IMR-90 (cell line): ENCODE results near the gene DCTD. TPM values are rescaled to one million over a fixed set of nuclear protein-coding genes. Genes with fewer than 3 reads are reported as not detected.

Experiments used
- ATAC-seq: fragments of 200-7000 bp; cut with Tn5 transposase; 2 replicates; pipeline ENCODE4 v1.9.1; 2020; ENCODE audit warnings: low read depth, mild to moderate bottlenecking, moderate library complexity
- BruUV-seq: library from RNA; stranded (reverse); fragments of 400-500 nt; replicated peaks from 2 replicates; lab custom pipeline; 2021; lab: Mats Ljungman, UMichigan
- CTCF ChIA-PET: fragments of 300-600 bp; formaldehyde crosslinking; extraction: SDS; loops from one replicate; lab custom pipeline; 2021; ENCODE audit warnings: antibody characterized with exemption; lab: Yijun Ruan, JAX
- POLR2A ChIA-PET: fragments of 300-600 bp; sonication (Branson Sonifier 250); formaldehyde crosslinking; loops from one replicate; lab custom pipeline; 2022; ENCODE audit warnings: antibody characterized with exemption; ENCODE audit not compliant: unreplicated experiment; lab: Charles Lee
- DNase-seq: peaks from one replicate; pipeline ENCODE4 v3.0.0; 2013
- H2AFZ ChIP-seq: replicated peaks from 2 replicates; pipeline ENCODE3; 2013; ENCODE audit warnings: low read length, mild to moderate bottlenecking; ENCODE audit not compliant: poor library complexity
- H2AK5ac ChIP-seq: 2 replicates; pipeline ENCODE4 v1.6.1; 2013; ENCODE audit warnings: low read depth, low read length, inconsistent platforms
- H2AK9ac ChIP-seq: replicated peaks from 2 replicates; pipeline ENCODE3; 2013; ENCODE audit warnings: mild to moderate bottlenecking, low read depth, low read length, moderate library complexity; ENCODE audit not compliant: poor library complexity
- H2BK120ac ChIP-seq: 2 replicates; pipeline ENCODE4 v1.6.1; 2013; ENCODE audit warnings: low read depth, low read length, inconsistent platforms
- H2BK15ac ChIP-seq: 3 replicates; pipeline ENCODE4 v1.6.1; 2013; ENCODE audit warnings: low read depth, low read length, inconsistent platforms
- H2BK20ac ChIP-seq: 2 replicates; pipeline ENCODE4 v1.6.1; 2013; ENCODE audit warnings: low read depth, mild to moderate bottlenecking, inconsistent platforms, low read length, moderate library complexity
- H2BK5ac ChIP-seq: 2 replicates; pipeline ENCODE4 v1.6.1; 2013; ENCODE audit warnings: mild to moderate bottlenecking, low read depth, low read length, inconsistent platforms; ENCODE audit not compliant: poor library complexity, severe bottlenecking
- H3K14ac ChIP-seq: replicated peaks from 2 replicates; pipeline ENCODE4 v1.6.1; 2013; ENCODE audit warnings: low read depth, low read length, inconsistent platforms
- H3K18ac ChIP-seq: 2 replicates; pipeline ENCODE4 v1.6.1; 2013; ENCODE audit warnings: low read depth, low read length, control low read depth
- H3K23ac ChIP-seq: 2 replicates; pipeline ENCODE4 v1.6.1; 2013; ENCODE audit warnings: low read depth, low read length, inconsistent platforms
- H3K27ac ChIP-seq: 2 replicates; pipeline ENCODE4 v1.5.1; 2013; ENCODE audit warnings: mild to moderate bottlenecking, control low read depth, low read length; ENCODE audit not compliant: insufficient read depth
- H3K27me3 ChIP-seq: 2 replicates; pipeline ENCODE4 v1.6.1; 2013; ENCODE audit warnings: low read length; ENCODE audit not compliant: control insufficient read depth, insufficient read depth
- H3K36me3 ChIP-seq: 2 replicates; pipeline ENCODE4 v1.6.1; 2013; ENCODE audit warnings: low read length, mixed read lengths; ENCODE audit not compliant: control insufficient read depth, insufficient read depth
- H3K4ac ChIP-seq: 2 replicates; pipeline ENCODE4 v1.6.1; 2013; ENCODE audit warnings: low read depth, low read length, inconsistent platforms
- H3K4me1 ChIP-seq: 2 replicates; pipeline ENCODE4 v1.6.1; 2013; ENCODE audit warnings: low read length, mixed read lengths; ENCODE audit not compliant: control insufficient read depth, insufficient read depth
- H3K4me2 ChIP-seq: 2 replicates; pipeline ENCODE4 v1.6.1; 2013; ENCODE audit warnings: low read depth, mild to moderate bottlenecking, control low read depth, low read length, moderate library complexity
- H3K4me3 ChIP-seq: 2 replicates; pipeline ENCODE4 v1.5.1; 2013; ENCODE audit warnings: low read depth, mild to moderate bottlenecking, control low read depth, low read length, moderate library complexity; ENCODE audit not compliant: insufficient read depth
- H3K56ac ChIP-seq: 2 replicates; pipeline ENCODE4 v1.6.1; 2013; ENCODE audit warnings: low read length, inconsistent platforms; ENCODE audit not compliant: insufficient read depth; ENCODE audit errors: extremely low read depth
- H3K79me1 ChIP-seq, 2 experiments: 2 replicates each; pipeline ENCODE4 v1.6.1; 2013; ENCODE audit warnings: low read length in 2 of 2, inconsistent platforms in 1 of 2, low read depth in 1 of 2
- H3K9ac ChIP-seq: 2 replicates; pipeline ENCODE4 v1.6.1; 2013; ENCODE audit warnings: low read depth, low read length, control low read depth
- H3K9me1 ChIP-seq: 2 replicates; pipeline ENCODE4 v1.6.1; 2013; ENCODE audit warnings: low read length, inconsistent platforms; ENCODE audit not compliant: insufficient read depth
- H3K9me3 ChIP-seq: 2 replicates; pipeline ENCODE4 v1.6.1; 2013; ENCODE audit warnings: low read length; ENCODE audit not compliant: control insufficient read depth, insufficient read depth
- H4K20me1 ChIP-seq: 2 replicates; pipeline ENCODE4 v1.6.1; 2013; ENCODE audit warnings: low read length, inconsistent platforms; ENCODE audit not compliant: insufficient read depth
- H4K5ac ChIP-seq: 2 replicates; pipeline ENCODE4 v1.6.1; 2013; ENCODE audit warnings: mild to moderate bottlenecking, low read depth, low read length, control low read depth
- H4K8ac ChIP-seq, 2 experiments: 2 replicates each; pipeline ENCODE4 v1.6.1; 2013; ENCODE audit warnings: low read depth in 2 of 2, low read length in 2 of 2, control low read depth in 1 of 2, inconsistent platforms in 1 of 2
- H4K91ac ChIP-seq: 2 replicates; pipeline ENCODE4 v1.6.1; 2013; ENCODE audit warnings: low read depth, low read length, inconsistent platforms; ENCODE audit not compliant: insufficient read depth
- CHD1 ChIP-seq: IDR thresholded peaks from 2 replicates; pipeline ENCODE4 v1.6.1; 2012; ENCODE audit warnings: low read depth, low read length, improper control_type of control experiment
- MAZ ChIP-seq: IDR thresholded peaks from 2 replicates; pipeline ENCODE4 v1.6.1; 2012; ENCODE audit warnings: low read depth, mild to moderate bottlenecking, low read length, improper control_type of control experiment, moderate library complexity, borderline replicate concordance
- RAD21 ChIP-seq: IDR thresholded peaks from 2 replicates; pipeline ENCODE4 v1.6.1; 2012; ENCODE audit warnings: low read length, improper control_type of control experiment
- RFX5 ChIP-seq: IDR thresholded peaks from 2 replicates; pipeline ENCODE4 v1.8.0; 2012; ENCODE audit warnings: low read depth, mild to moderate bottlenecking, low read length, moderate library complexity
- SMC3 ChIP-seq: fragments of 150-350 bp; IDR thresholded peaks from 2 replicates; pipeline ENCODE4 v1.6.1; 2016; ENCODE audit warnings: low read depth, mild to moderate bottlenecking, antibody characterized with exemption, low read length, moderate library complexity
- WGBS, 2 experiments: methylation state at CpG; one replicate each; pipeline versions ENCODE4 v1.1.5 to v1.1.7; 2013; ENCODE audit warnings: missing lambda C conversion rate in 2 of 2; ENCODE audit not compliant: insufficient read length in 1 of 2; ENCODE audit errors: extremely low coverage in 2 of 2; 5-methylcytosine and 5-hydroxymethylcytosine counted together
- dilution Hi-C: fragments of 300-500 bp; cut with HindIII; formaldehyde crosslinking; loops from one replicate; pipeline ENCODE4 v1.14.3; 2018; ENCODE audit warnings: low sequenced_read_pairs; ENCODE audit not compliant: unreplicated experiment
- in situ Hi-C: fragments of 300-500 bp; cut with MboI; formaldehyde crosslinking; loops from 3 replicates; pipeline ENCODE4 v1.14.3; 2019; ENCODE audit warnings: low sequenced_read_pairs, inconsistent platforms, mixed read lengths
- intact Hi-C: fragments of 100-400 bp; cut with micrococcal nuclease; formaldehyde crosslinking; loops from 2 replicates; pipeline ENCODE4 v1.10.0; 2022
- polyA plus RNA-seq, 3 experiments: library from polyadenylated mRNA; depleted of rRNA; stranded (reverse); fragments of >200 nt; gene quantifications; 2 replicates each; pipeline ENCODE4 v1.2.3, GENCODE V29; 2012; ENCODE audit warnings: low replicate concordance in 1 of 3
- total RNA-seq: library from RNA; depleted of rRNA; stranded (reverse); fragments of >200 nt; gene quantifications from 2 replicates; pipeline ENCODE4 v1.2.3, GENCODE V29; 2012
- TF ChIP-seq, protein P1 (sequence below): conservative IDR thresholded peaks from 2 replicates; pipeline ENCODE4 v1.5.1; 2012; ENCODE audit warnings: mild to moderate bottlenecking, low read depth, low read length, improper control_type of control experiment
- TF ChIP-seq, protein P2 (sequence below): fragments of 150-350 bp; IDR thresholded peaks from 2 replicates; pipeline ENCODE4 v1.6.1; 2017; ENCODE audit warnings: mild to moderate bottlenecking, antibody characterized with exemption, low read length, low read depth
- TF ChIP-seq, protein P3 (sequence below): fragments of 150-350 bp; IDR thresholded peaks from 2 replicates; pipeline ENCODE4 v1.6.1; 2016; ENCODE audit warnings: low read depth, mild to moderate bottlenecking, low read length, moderate library complexity, borderline replicate concordance

The DCTD gene
- total and polyA plus RNA-seq, 2 of the 4 experiments (the other 2 are of a cell fraction): 90.3 to 127 TPM

DNA sequence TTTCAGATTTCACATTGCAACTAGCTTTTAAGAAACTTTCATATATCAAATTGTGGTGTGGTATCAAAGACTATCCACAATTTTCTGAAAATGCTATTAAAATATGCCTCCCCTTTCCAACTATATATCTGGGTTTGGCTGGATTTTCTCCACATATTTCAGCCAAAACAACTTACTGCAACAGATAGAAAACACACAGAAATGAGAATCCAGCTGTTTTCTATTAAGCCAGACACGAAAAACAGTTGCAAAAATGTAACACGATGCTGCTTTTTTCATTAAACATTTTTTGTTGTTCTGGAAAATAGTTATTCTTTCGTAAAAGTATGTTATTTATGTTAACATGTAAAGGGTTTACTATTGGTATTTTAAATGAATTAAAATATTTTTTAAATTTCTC is 33.1 kb downstream of the DCTD start:
- no peaks in the 10 kb centered on the region for H4K20me1 ChIP-seq
- H3K9me3 ChIP-seq: no peaks in the 10 kb centered on the region; the same call in 1 of the 2 replicates
- H3K9me1 ChIP-seq: no peaks in the 10 kb centered on the region; the same call in 1 of the 2 replicates
- TF ChIP-seq, protein P1, sequence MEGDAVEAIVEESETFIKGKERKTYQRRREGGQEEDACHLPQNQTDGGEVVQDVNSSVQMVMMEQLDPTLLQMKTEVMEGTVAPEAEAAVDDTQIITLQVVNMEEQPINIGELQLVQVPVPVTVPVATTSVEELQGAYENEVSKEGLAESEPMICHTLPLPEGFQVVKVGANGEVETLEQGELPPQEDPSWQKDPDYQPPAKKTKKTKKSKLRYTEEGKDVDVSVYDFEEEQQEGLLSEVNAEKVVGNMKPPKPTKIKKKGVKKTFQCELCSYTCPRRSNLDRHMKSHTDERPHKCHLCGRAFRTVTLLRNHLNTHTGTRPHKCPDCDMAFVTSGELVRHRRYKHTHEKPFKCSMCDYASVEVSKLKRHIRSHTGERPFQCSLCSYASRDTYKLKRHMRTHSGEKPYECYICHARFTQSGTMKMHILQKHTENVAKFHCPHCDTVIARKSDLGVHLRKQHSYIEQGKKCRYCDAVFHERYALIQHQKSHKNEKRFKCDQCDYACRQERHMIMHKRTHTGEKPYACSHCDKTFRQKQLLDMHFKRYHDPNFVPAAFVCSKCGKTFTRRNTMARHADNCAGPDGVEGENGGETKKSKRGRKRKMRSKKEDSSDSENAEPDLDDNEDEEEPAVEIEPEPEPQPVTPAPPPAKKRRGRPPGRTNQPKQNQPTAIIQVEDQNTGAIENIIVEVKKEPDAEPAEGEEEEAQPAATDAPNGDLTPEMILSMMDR: no peak
- TF ChIP-seq, protein P2, sequence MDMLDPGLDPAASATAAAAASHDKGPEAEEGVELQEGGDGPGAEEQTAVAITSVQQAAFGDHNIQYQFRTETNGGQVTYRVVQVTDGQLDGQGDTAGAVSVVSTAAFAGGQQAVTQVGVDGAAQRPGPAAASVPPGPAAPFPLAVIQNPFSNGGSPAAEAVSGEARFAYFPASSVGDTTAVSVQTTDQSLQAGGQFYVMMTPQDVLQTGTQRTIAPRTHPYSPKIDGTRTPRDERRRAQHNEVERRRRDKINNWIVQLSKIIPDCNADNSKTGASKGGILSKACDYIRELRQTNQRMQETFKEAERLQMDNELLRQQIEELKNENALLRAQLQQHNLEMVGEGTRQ: no peak
- no peak for TF ChIP-seq CHD1
- TF ChIP-seq MAZ: no peak
- TF ChIP-seq RAD21: no peak
- no peak for TF ChIP-seq SMC3
- no peak for TF ChIP-seq RFX5
- TF ChIP-seq, protein P3, sequence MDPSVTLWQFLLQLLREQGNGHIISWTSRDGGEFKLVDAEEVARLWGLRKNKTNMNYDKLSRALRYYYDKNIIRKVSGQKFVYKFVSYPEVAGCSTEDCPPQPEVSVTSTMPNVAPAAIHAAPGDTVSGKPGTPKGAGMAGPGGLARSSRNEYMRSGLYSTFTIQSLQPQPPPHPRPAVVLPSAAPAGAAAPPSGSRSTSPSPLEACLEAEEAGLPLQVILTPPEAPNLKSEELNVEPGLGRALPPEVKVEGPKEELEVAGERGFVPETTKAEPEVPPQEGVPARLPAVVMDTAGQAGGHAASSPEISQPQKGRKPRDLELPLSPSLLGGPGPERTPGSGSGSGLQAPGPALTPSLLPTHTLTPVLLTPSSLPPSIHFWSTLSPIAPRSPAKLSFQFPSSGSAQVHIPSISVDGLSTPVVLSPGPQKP: no peak
- H3K4ac ChIP-seq: no peak overlapping the region
- no peak overlapping the region for H2AK5ac ChIP-seq
- no peak overlapping the region for H4K5ac ChIP-seq
- H3K79me1 ChIP-seq: peaks cover 0 to 15% of the 10 kb centered on the region in 2 experiments; a peak in 2 of 4 replicates
- BruUV-seq: no TSS peak
- no peak overlapping the region for H3K18ac ChIP-seq
- ATAC-seq (no peak), DNase-seq (no peak)
- no peak overlapping the region for H2AK9ac ChIP-seq
- H3K4me3 ChIP-seq: no peak overlapping the region
- no peak overlapping the region for H2BK20ac ChIP-seq
- no peak overlapping the region for H4K8ac ChIP-seq
- no peak overlapping the region for H2AFZ ChIP-seq
- H3K27ac ChIP-seq: no peak overlapping the region
- H4K91ac ChIP-seq: no peak overlapping the region
- no CpG with 5 or more reads among the region's 3 CpGs for WGBS, 2 experiments
- no peak overlapping the region for H3K9ac ChIP-seq
- H2BK120ac ChIP-seq: no peak overlapping the region
- no peak overlapping the region for H2BK15ac ChIP-seq
- H3K14ac ChIP-seq: no peak overlapping the region
- intact Hi-C loops (no loop called here), dilution Hi-C loops (no loop called here), in situ Hi-C loops (no loop called here)
- H3K23ac ChIP-seq: no peak overlapping the region
- no peak overlapping the region for H2BK5ac ChIP-seq
- ChIA-PET CTCF (no interaction called here), POLR2A (no interaction called here)
- H3K4me2 ChIP-seq: no peak overlapping the region
- no peak overlapping the region for H3K56ac ChIP-seq
- H3K4me1 ChIP-seq: no peaks in the 10 kb centered on the region; the same call in 1 of the 2 replicates
- H3K27me3 ChIP-seq: no peaks in the 10 kb centered on the region
- peaks cover 19% of the 10 kb centered on the region for H3K36me3 ChIP-seq
